Aorta (tissue), 5 donors: ENCODE data around the gene EXOC8. TPM values are rescaled to one million over a fixed set of nuclear protein-coding genes. Genes with fewer than 3 reads are reported as not detected.
A peak's percentile ranks its signal among the peaks of the same experiment; 100 is the strongest.
"Not testable (repeated sequence)": the region's sequence is repeated elsewhere in the genome, so short reads cannot be mapped to it uniquely, and the experiment has no call there.

Experiments
- ATAC-seq: fragments of 200-7000 bp; cut with Tn5 transposase; one replicate; pipeline ENCODE4 v1.9.1; 2022; ENCODE audit warnings: moderate library complexity; ENCODE audit not compliant: low FRiP score
- DNase-seq, 2 donors: peaks; one replicate each; pipeline ENCODE4 v3.0.0-alpha.2; 2020
- H3K27ac ChIP-seq, 2 donors: one replicate each; pipeline ENCODE4 v1.5.1; 2013; ENCODE audit warnings: low read length in 2 of 2, mild to moderate bottlenecking in 2 of 2, moderate library complexity in 2 of 2, control low read depth in 1 of 2, inconsistent platforms in 1 of 2, low read depth in 1 of 2
- H3K27me3 ChIP-seq, 2 donors: one replicate each; pipeline ENCODE4 v1.6.1; 2013; ENCODE audit warnings: control low read depth in 1 of 2, low read length in 1 of 2, mild to moderate bottlenecking in 1 of 2, moderate library complexity in 1 of 2; ENCODE audit not compliant: insufficient read depth in 2 of 2, control insufficient read depth in 1 of 2
- H3K36me3 ChIP-seq, 2 donors: one replicate each; pipeline ENCODE4 v1.6.1; 2013; ENCODE audit warnings: control low read depth in 1 of 2, low read length in 1 of 2, mild to moderate bottlenecking in 1 of 2; ENCODE audit not compliant: insufficient read depth in 2 of 2, control insufficient read depth in 1 of 2
- H3K4me1 ChIP-seq, 2 donors: one replicate each; pipeline ENCODE4 v1.6.1; 2013; ENCODE audit warnings: low read length in 2 of 2, control low read depth in 1 of 2, mild to moderate bottlenecking in 1 of 2, moderate library complexity in 1 of 2; ENCODE audit not compliant: insufficient read depth in 2 of 2, control insufficient read depth in 1 of 2
- H3K4me3 ChIP-seq, 2 donors: one replicate each; pipeline ENCODE4 v1.5.1; 2013; ENCODE audit warnings: low read length in 2 of 2, control low read depth in 1 of 2, mild to moderate bottlenecking in 1 of 2
- H3K9me3 ChIP-seq: one replicate; pipeline ENCODE4 v1.6.1; 2013; ENCODE audit warnings: mild to moderate bottlenecking, low read length; ENCODE audit not compliant: control insufficient read depth
- WGBS, 2 donors: extraction: QIAGEN DNeasy Blood & Tissue Kit; methylation state at CpG; one replicate each; pipeline ENCODE4 v1.1.7; 2013; 5-methylcytosine and 5-hydroxymethylcytosine counted together
- intact Hi-C, 2 donors: fragments of 100-400 bp; cut with DNase I; formaldehyde crosslinking; loops; one replicate each; pipeline versions ENCODE4 v1.14.2 to v1.15.0; 2022
- polyA plus RNA-seq, 2 donors: library from polyadenylated mRNA; stranded (reverse); fragments of 200-250 nt; gene quantifications; one replicate each; pipeline ENCODE4 v1.2.3, GENCODE V29; 2013
- total RNA-seq, 2 donors: library from RNA; stranded (reverse); fragmentation: NEBNext Ultra II Directional; extraction: Animal tissue kit (Norgen Biotek cat#: 25700); gene quantifications; one replicate each; pipeline ENCODE4 v1.2.1, GENCODE V29; 2021
- donor health status: healthy with polysubstance abuse.
- donor health status: Bipolar disorder and iron deficiency.
- donor health status: DM: no; HTN: no; CAD: no.
- donor health status: DM: no; HTN: no; CAD: no.
- donor health status: DM: yes; HTN: yes; CAD: no.

The EXOC8 gene
- total and polyA plus RNA-seq, 4 donors, result 3.4 to 17.2 (median 10.6) TPM

GRCh38 chr1:231357831-231358354 lies 20.2 kb upstream of the EXOC8 start:
- ATAC-seq, result peak; percentile 89

GRCh38 chr1:231357187-231357772 lies 19.6 kb upstream of the EXOC8 start:
- DNase-seq (no peak), ATAC-seq (no peak)
- no peak overlapping the region for H3K27ac ChIP-seq
- H3K27me3 ChIP-seq, result no peaks in the 10 kb centered on the region
- H3K9me3 ChIP-seq, result no peaks in the 10 kb centered on the region
- WGBS, 2 donors, result 66 to 74% methylated on average over 10 of the region's 10 CpGs
- H3K4me1 ChIP-seq, result no peaks in the 10 kb centered on the region
- intact Hi-C loops, result loop anchor here (5.0 kb wide), 5 partner anchors 65 to 250 kb away; partner anchors contain the start of genes TSNAX (in 2 of the 2) and EGLN1 (in 1 of the 2)
- H3K4me3 ChIP-seq, result no peak overlapping the region
- H3K36me3 ChIP-seq, result peaks cover 0 to 2% of the 10 kb centered on the region in 2 donors

More at GRCh38 chr1:231357831-231358354, 20.2 kb upstream of the EXOC8 start:
- Histone ChIP-seq H3K4me3 (no peak overlapping the region), H3K9me3 (no peaks in the 10 kb centered on the region), H3K36me3 (peaks cover 0 to 2% of the 10 kb centered on the region in 2 donors), H3K4me1 (no peaks in the 10 kb centered on the region), H3K27me3 (no peaks in the 10 kb centered on the region), H3K27ac (no peak overlapping the region)
- intact Hi-C loops, result loop anchor here (5.0 kb wide), 5 partner anchors 64 to 249 kb away; partner anchors contain the start of genes TSNAX (in 2 of the 2) and EGLN1 (in 1 of the 2)
- WGBS, 2 donors, result 5 to 6% methylated on average over 4 of the region's 4 CpGs
- no peak for DNase-seq

GRCh38 chr1:231355171-231355570 lies 17.5 kb upstream of the EXOC8 start:
- ATAC-seq, result no peak
- intact Hi-C loops, result loop anchor here (5.0 kb wide), 5 partner anchors 67 to 252 kb away; partner anchors contain the start of genes TSNAX (in 2 of the 2) and EGLN1 (in 1 of the 2)

GRCh38 chr1:231354330-231355020 lies 16.8 kb upstream of the EXOC8 start:
- DNase-seq, result no peak
- Histone ChIP-seq H3K4me1 (no peaks in the 10 kb centered on the region), H3K9me3 (no peaks in the 10 kb centered on the region), H3K27ac (no peak overlapping the region), H3K27me3 (no peaks in the 10 kb centered on the region), H3K36me3 (peaks cover 0 to 4% of the 10 kb centered on the region in 2 donors), H3K4me3 (no peak overlapping the region)
- ATAC-seq, result no peak
- intact Hi-C loops, result loop anchor here (5.0 kb wide), 5 partner anchors 68 to 253 kb away; partner anchors contain the start of genes TSNAX (in 2 of the 2) and EGLN1 (in 1 of the 2)
- 43 to 49% methylated on average over 5 of the region's 5 CpGs for WGBS, 2 donors

More at GRCh38 chr1:231355171-231355570, 17.5 kb upstream of the EXOC8 start:
- peaks cover 0 to 4% of the 10 kb centered on the region in 2 donors for H3K36me3 ChIP-seq
- no peaks in the 10 kb centered on the region for H3K4me1 ChIP-seq
- no peak overlapping the region for H3K27ac ChIP-seq
- H3K27me3 ChIP-seq, result no peaks in the 10 kb centered on the region
- DNase-seq, result no peak
- 58 to 69% methylated on average over 3 of the region's 3 CpGs for WGBS, 2 donors
- no peaks in the 10 kb centered on the region for H3K9me3 ChIP-seq
- H3K4me3 ChIP-seq, result no peak overlapping the region

GRCh38 chr1:231353086-231353485 lies 15.4 kb upstream of the EXOC8 start:
- 57 to 59% methylated on average over 2 of the region's 2 CpGs for whole genome bisulfite sequencing, 2 donors
- no peak for ATAC-seq
- DNase-seq, result no peak
- intact Hi-C loops, result no loop called here
- Histone ChIP-seq H3K4me3 (no peak overlapping the region), H3K27ac (no peak overlapping the region), H3K4me1 (no peaks in the 10 kb centered on the region), H3K36me3 (peaks cover 0 to 4% of the 10 kb centered on the region in 2 donors), H3K27me3 (no peaks in the 10 kb centered on the region), H3K9me3 (no peaks in the 10 kb centered on the region)

- Histone ChIP-seq H3K36me3 (peaks cover 0 to 5% of the 10 kb centered on the region in 2 donors), H3K4me3 (no peak overlapping the region), H3K9me3 (no peaks in the 10 kb centered on the region), H3K27ac (no peak overlapping the region), H3K4me1 (no peaks in the 10 kb centered on the region), H3K27me3 (no peaks in the 10 kb centered on the region)
- WGBS, 2 donors, result 50 to 52% methylated on average over 2 of the region's 2 CpGs
- DNase-seq (no peak), ATAC-seq (no peak)
- intact Hi-C loops, result no loop called here
These were observed 14.2 kb upstream of the EXOC8 start for GRCh38 chr1:231351816-231352215.

GRCh38 chr1:231348856-231349255 lies 11.2 kb upstream of the EXOC8 start:
- H3K4me3 ChIP-seq, H3K36me3 ChIP-seq, H3K27me3 ChIP-seq, DNase-seq, ATAC-seq, H3K27ac ChIP-seq, H3K9me3 ChIP-seq, intact Hi-C loops, H3K4me1 ChIP-seq: not testable (repeated sequence)
- 91 to 97% methylated on average over 1 of the region's 1 CpG for WGBS, 2 donors

GRCh38 chr1:231348442-231348841 lies 10.8 kb upstream of the EXOC8 start:
- no peaks in the 10 kb centered on the region for H3K9me3 ChIP-seq
- WGBS, 2 donors, result 97 to 99% methylated on average over 4 of the region's 4 CpGs
- no peak for DNase-seq
- no peaks in the 10 kb centered on the region for H3K4me1 ChIP-seq
- no peaks in the 10 kb centered on the region for H3K27me3 ChIP-seq
- H3K4me3 ChIP-seq, result no peak overlapping the region
- no peak overlapping the region for H3K27ac ChIP-seq
- peaks cover 0 to 5% of the 10 kb centered on the region in 2 donors for H3K36me3 ChIP-seq
- intact Hi-C loops, result no loop called here
- ATAC-seq, result no peak
